OCI-LY7 (cell line): ENCODE data around the gene CDC5L.

Experiments
- EZH2phosphoT487 ChIP-seq: fragments of 200-600 bp; sonication (generic); IDR thresholded peaks from 2 replicates; pipeline ENCODE4 v1.6.1; 2018; ENCODE audit warnings: low read depth, borderline replicate concordance, mild to moderate bottlenecking, mixed run types, antibody characterized with exemption, low read length, moderate library complexity, mixed read lengths
- TF ChIP-seq, protein P1 (sequence below): fragments of 200-600 bp; sonication (generic); conservative IDR thresholded peaks from 2 replicates; pipeline ENCODE4 v1.5.1; 2014; ENCODE audit warnings: mild to moderate bottlenecking, antibody characterized with exemption, low read length, moderate library complexity, mixed read lengths

DNA sequence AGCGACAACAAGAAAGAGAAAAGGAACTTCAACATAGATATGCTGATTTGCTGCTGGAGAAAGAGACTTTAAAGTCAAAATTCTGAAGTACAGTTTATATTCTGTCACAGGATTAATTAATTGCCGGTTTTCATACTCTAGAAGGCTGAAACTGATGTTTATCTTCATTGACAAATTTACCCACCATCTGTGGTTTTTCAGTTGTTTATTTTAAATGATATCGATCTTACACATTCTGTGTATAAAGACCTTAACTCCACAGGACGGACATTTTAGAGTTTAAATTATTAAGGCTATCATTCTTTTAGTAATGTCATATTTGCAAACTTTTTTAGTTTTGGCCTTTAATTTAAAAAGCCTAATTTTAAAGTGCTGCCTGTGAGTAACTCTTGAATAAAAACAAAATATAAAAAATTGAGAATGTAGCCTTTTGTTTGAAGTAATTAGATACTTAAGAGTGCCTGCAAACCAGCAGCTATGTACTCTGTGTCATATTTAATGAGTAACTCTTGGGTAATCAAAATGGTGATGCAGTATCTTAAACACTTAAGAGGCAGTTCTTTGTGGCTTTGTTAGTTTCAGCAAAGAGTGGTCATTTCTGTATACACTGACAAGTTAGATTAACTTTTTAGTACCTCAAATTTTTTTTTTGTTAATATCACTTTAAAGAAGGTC lies 59.3 kb downstream of the CDC5L start:
- TF ChIP-seq, protein P1, sequence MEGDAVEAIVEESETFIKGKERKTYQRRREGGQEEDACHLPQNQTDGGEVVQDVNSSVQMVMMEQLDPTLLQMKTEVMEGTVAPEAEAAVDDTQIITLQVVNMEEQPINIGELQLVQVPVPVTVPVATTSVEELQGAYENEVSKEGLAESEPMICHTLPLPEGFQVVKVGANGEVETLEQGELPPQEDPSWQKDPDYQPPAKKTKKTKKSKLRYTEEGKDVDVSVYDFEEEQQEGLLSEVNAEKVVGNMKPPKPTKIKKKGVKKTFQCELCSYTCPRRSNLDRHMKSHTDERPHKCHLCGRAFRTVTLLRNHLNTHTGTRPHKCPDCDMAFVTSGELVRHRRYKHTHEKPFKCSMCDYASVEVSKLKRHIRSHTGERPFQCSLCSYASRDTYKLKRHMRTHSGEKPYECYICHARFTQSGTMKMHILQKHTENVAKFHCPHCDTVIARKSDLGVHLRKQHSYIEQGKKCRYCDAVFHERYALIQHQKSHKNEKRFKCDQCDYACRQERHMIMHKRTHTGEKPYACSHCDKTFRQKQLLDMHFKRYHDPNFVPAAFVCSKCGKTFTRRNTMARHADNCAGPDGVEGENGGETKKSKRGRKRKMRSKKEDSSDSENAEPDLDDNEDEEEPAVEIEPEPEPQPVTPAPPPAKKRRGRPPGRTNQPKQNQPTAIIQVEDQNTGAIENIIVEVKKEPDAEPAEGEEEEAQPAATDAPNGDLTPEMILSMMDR: no peak
- no peak for TF ChIP-seq EZH2phosphoT487
